GM21528 (cell line): ENCODE data around the gene EPHB1.
"Not testable (repeated sequence)": the region's sequence is repeated elsewhere in the genome, so short reads cannot be mapped to it uniquely, and the experiment has no call there.

Experiments used
- ATAC-seq: cut with Tn5 transposase; IDR thresholded peaks from one replicate; pipeline ENCODE4 v1.9.1; 2021; ENCODE audit warnings: mild to moderate bottlenecking, moderate library complexity; ENCODE audit not compliant: unreplicated experiment, low FRiP score

EPHB1 gene

GRCh38 chr3:135224815-135225362 is 429.8 kb downstream of the EPHB1 start:
- ATAC-seq, result no peak

- ATAC-seq, result peak; percentile 67
Observed at GRCh38 chr3:135226057-135226456, 431.0 kb downstream of the EPHB1 start.

GRCh38 chr3:135228201-135228600 is 433.1 kb downstream of the EPHB1 start:
- no peak for ATAC-seq

GRCh38 chr3:135229018-135229495 is 434.0 kb downstream of the EPHB1 start:
- no peak for ATAC-seq

- no peak for ATAC-seq
Observed at GRCh38 chr3:135231737-135232136, 436.7 kb downstream of the EPHB1 start.

GRCh38 chr3:135232226-135232625 is 437.2 kb downstream of the EPHB1 start:
- ATAC-seq, result no peak

- not testable (repeated sequence) for ATAC-seq
Observed at GRCh38 chr3:135233476-135233875, 438.4 kb downstream of the EPHB1 start.

GRCh38 chr3:135235541-135235940 is 440.5 kb downstream of the EPHB1 start:
- no peak for ATAC-seq

- ATAC-seq, result no peak
Observed at GRCh38 chr3:135237371-135238143, 442.5 kb downstream of the EPHB1 start.

GRCh38 chr3:135238236-135238830 is 443.3 kb downstream of the EPHB1 start:
- no peak for ATAC-seq

GRCh38 chr3:135238871-135239614 is 444.0 kb downstream of the EPHB1 start:
- no peak for ATAC-seq

GRCh38 chr3:135239615-135239884 is 444.5 kb downstream of the EPHB1 start:
- no peak for ATAC-seq

- ATAC-seq, result no peak
Observed at GRCh38 chr3:135240426-135240825, 445.4 kb downstream of the EPHB1 start.

- no peak for ATAC-seq
Observed at GRCh38 chr3:135242285-135242684, 447.2 kb downstream of the EPHB1 start.

GRCh38 chr3:135243616-135244015 is 448.6 kb downstream of the EPHB1 start:
- no peak for ATAC-seq

GRCh38 chr3:135246027-135246426 is 451.0 kb downstream of the EPHB1 start:
- ATAC-seq, result no peak

GRCh38 chr3:135248213-135248612 is 453.2 kb downstream of the EPHB1 start:
- no peak for ATAC-seq

- no peak for ATAC-seq
Observed at GRCh38 chr3:135249186-135249585, 454.1 kb downstream of the EPHB1 start.

- no peak for ATAC-seq
Observed at GRCh38 chr3:135258916-135259315, 463.9 kb downstream of the EPHB1 start.

- no peak for ATAC-seq
Observed at GRCh38 chr3:135260025-135260424, 465.0 kb downstream of the EPHB1 start.

- no peak for ATAC-seq
Observed at GRCh38 chr3:135261214-135261775, 466.2 kb downstream of the EPHB1 start.
